GM23248 (cell line): ENCODE measurements around the gene OOSP2.

Experiments used
- EZH2 ChIP-seq: fragments of 200-600 bp; sonication (generic); IDR thresholded peaks from 2 replicates; pipeline ENCODE4 v1.6.1; 2018; ENCODE audit warnings: antibody characterized with exemption, mild to moderate bottlenecking; ENCODE audit not compliant: insufficient read depth, poor library complexity, severe bottlenecking
- EZH2phosphoT487 ChIP-seq: fragments of 200-600 bp; sonication (generic); IDR thresholded peaks from 2 replicates; pipeline ENCODE4 v1.6.1; 2018; ENCODE audit warnings: antibody characterized with exemption, moderate library complexity, mild to moderate bottlenecking, low read depth; ENCODE audit not compliant: insufficient read depth

- TF ChIP-seq EZH2 (no peak), EZH2phosphoT487 (no peak)
Measured at GRCh38 chr11:60097189-60097588, 57.0 kb downstream of the OOSP2 start.
